H9 (cell line): ENCODE measurements around the gene LUZP2. TPM values are rescaled to one million over a fixed set of nuclear protein-coding genes. Genes with fewer than 3 reads are reported as not detected.

Experiments used
- DNase-seq: peaks from one replicate; pipeline ENCODE4 v3.0.0-alpha.2; 2017
- H2AFZ ChIP-seq: one replicate; pipeline ENCODE4 v1.6.1; 2013; ENCODE audit warnings: mild to moderate bottlenecking, low read length, control low read depth, moderate library complexity
- H2AK5ac ChIP-seq: 2 replicates; pipeline ENCODE4 v1.6.1; 2013; ENCODE audit warnings: low read length, control low read depth, mixed read lengths; ENCODE audit not compliant: insufficient read length
- H2BK120ac ChIP-seq: one replicate; pipeline ENCODE4 v1.6.1; 2013; ENCODE audit warnings: low read depth, mild to moderate bottlenecking, low read length, control low read depth, inconsistent platforms; ENCODE audit not compliant: poor library complexity, severe bottlenecking
- H2BK12ac ChIP-seq: 2 replicates; pipeline ENCODE4 v1.6.1; 2013; ENCODE audit warnings: low read length, control low read depth, mixed read lengths, low read depth; ENCODE audit not compliant: insufficient read length
- H2BK15ac ChIP-seq: 2 replicates; pipeline ENCODE4 v1.6.1; 2013; ENCODE audit warnings: low read depth, low read length, control low read depth
- H2BK20ac ChIP-seq: one replicate; pipeline ENCODE4 v1.6.1; 2013; ENCODE audit warnings: low read depth, mild to moderate bottlenecking, low read length, control low read depth, inconsistent platforms; ENCODE audit not compliant: poor library complexity, severe bottlenecking
- H2BK5ac ChIP-seq: 2 replicates; pipeline ENCODE4 v1.6.1; 2013; ENCODE audit warnings: low read length, control low read depth, mixed read lengths; ENCODE audit not compliant: insufficient read length
- H3K14ac ChIP-seq: 2 replicates; pipeline ENCODE4 v1.6.1; 2013; ENCODE audit warnings: low read length, control low read depth; ENCODE audit not compliant: insufficient read depth
- H3K18ac ChIP-seq: 2 replicates; pipeline ENCODE4 v1.6.1; 2013; ENCODE audit warnings: low read depth, mild to moderate bottlenecking, mixed read lengths, low read length, control low read depth; ENCODE audit not compliant: insufficient read length
- H3K23ac ChIP-seq: 2 replicates; pipeline ENCODE4 v1.6.1; 2013; ENCODE audit warnings: low read length, control low read depth, mixed read lengths, low read depth; ENCODE audit not compliant: insufficient read length
- H3K23me2 ChIP-seq: 2 replicates; pipeline ENCODE4 v1.6.1; 2013; ENCODE audit warnings: low read depth, mild to moderate bottlenecking, mixed read lengths, low read length, control low read depth; ENCODE audit not compliant: insufficient read length, poor library complexity, severe bottlenecking
- H3K27ac ChIP-seq: 2 replicates; pipeline ENCODE4 v1.5.1; 2013; ENCODE audit warnings: low read length, control low read depth, mixed read lengths, low read depth; ENCODE audit not compliant: insufficient read length
- H3K27me3 ChIP-seq: 2 replicates; pipeline ENCODE4 v1.6.1; 2013; ENCODE audit warnings: low read length, control low read depth, inconsistent platforms; ENCODE audit not compliant: insufficient read depth
- H3K4ac ChIP-seq: 2 replicates; pipeline ENCODE4 v1.6.1; 2013; ENCODE audit warnings: low read depth, mild to moderate bottlenecking, control low read depth, inconsistent platforms, low read length, moderate library complexity
- H3K4me1 ChIP-seq: 2 replicates; pipeline ENCODE4 v1.6.1; 2013; ENCODE audit warnings: low read length, control low read depth, inconsistent platforms; ENCODE audit not compliant: insufficient read depth
- H3K4me2 ChIP-seq: 2 replicates; pipeline ENCODE4 v1.6.1; 2013; ENCODE audit warnings: low read length, control low read depth, mixed read lengths; ENCODE audit not compliant: insufficient read length, insufficient read depth
- H3K56ac ChIP-seq: 2 replicates; pipeline ENCODE4 v1.6.1; 2013; ENCODE audit warnings: low read depth, mild to moderate bottlenecking, mixed read lengths, low read length, control low read depth; ENCODE audit not compliant: insufficient read length
- H3K79me1 ChIP-seq: 2 replicates; pipeline ENCODE4 v1.6.1; 2013; ENCODE audit warnings: low read depth, mild to moderate bottlenecking, moderate library complexity, low read length, control low read depth, inconsistent platforms; ENCODE audit not compliant: insufficient read depth, poor library complexity, severe bottlenecking
- H3K79me2 ChIP-seq: 2 replicates; pipeline ENCODE4 v1.6.1; 2013; ENCODE audit warnings: low read length, control low read depth, inconsistent platforms; ENCODE audit not compliant: insufficient read depth
- H3K9ac ChIP-seq: 2 replicates; pipeline ENCODE4 v1.6.1; 2013; ENCODE audit warnings: low read length, control low read depth, mixed read lengths; ENCODE audit not compliant: insufficient read length; ENCODE audit errors: extremely low read depth
- H3K9me3 ChIP-seq: one replicate; pipeline ENCODE4 v1.6.1; 2013; ENCODE audit warnings: low read depth, low read length, inconsistent platforms; ENCODE audit not compliant: control insufficient read depth
- H3T11ph ChIP-seq: one replicate; pipeline ENCODE4 v1.6.1; 2013; ENCODE audit warnings: mild to moderate bottlenecking, low read length, control low read depth, inconsistent platforms
- H4K20me1 ChIP-seq: one replicate; pipeline ENCODE4 v1.6.1; 2013; ENCODE audit not compliant: control insufficient read depth, insufficient read length, insufficient read depth
- H4K5ac ChIP-seq: 2 replicates; pipeline ENCODE4 v1.6.1; 2013; ENCODE audit warnings: low read depth, mild to moderate bottlenecking, mixed read lengths, low read length, control low read depth; ENCODE audit not compliant: insufficient read length
- H4K8ac ChIP-seq: replicated peaks from 2 replicates; pipeline ENCODE4 v1.6.1; 2013; ENCODE audit warnings: low read length, control low read depth, mixed read lengths, low read depth; ENCODE audit not compliant: insufficient read length
- H4K91ac ChIP-seq: 2 replicates; pipeline ENCODE4 v1.6.1; 2013; ENCODE audit warnings: low read depth, mild to moderate bottlenecking, moderate library complexity, mixed read lengths, low read length, control low read depth; ENCODE audit not compliant: insufficient read length
- H3K27ac Mint-ChIP-seq, 3 experiments: 2 replicates in 2 of 3; 3 replicates in 1 of 3; pipeline ENCODE4 v1.8.0; 2020 to 2021; ENCODE audit warnings: mixed read lengths in 3 of 3, mild to moderate bottlenecking in 1 of 3, moderate library complexity in 1 of 3
- H3K27me3 Mint-ChIP-seq: 2 replicates; pipeline ENCODE4 v1.8.0; 2021; ENCODE audit warnings: low read depth, mild to moderate bottlenecking, moderate library complexity, mixed read lengths
- H3K36me3 Mint-ChIP-seq, 3 experiments: 2 replicates in 2 of 3; 3 replicates in 1 of 3; pipeline ENCODE4 v1.8.0; 2020 to 2021; ENCODE audit warnings: low read depth in 3 of 3, mixed read lengths in 3 of 3; ENCODE audit not compliant: insufficient read depth in 1 of 3
- H3K4me1 Mint-ChIP-seq, 2 experiments: 2 replicates each; pipeline ENCODE4 v1.8.0; 2020; ENCODE audit warnings: mixed read lengths in 2 of 2
- H3K4me3 Mint-ChIP-seq, 2 experiments: 2 replicates in 1 of 2; 3 replicates in 1 of 2; pipeline ENCODE4 v1.8.0; 2020 to 2021; ENCODE audit warnings: mild to moderate bottlenecking in 2 of 2, mixed read lengths in 2 of 2, moderate library complexity in 1 of 2
- H3K9me3 Mint-ChIP-seq, 2 experiments: 2 replicates in 1 of 2; 3 replicates in 1 of 2; pipeline ENCODE4 v1.8.0; 2020; ENCODE audit warnings: mild to moderate bottlenecking in 2 of 2, mixed read lengths in 2 of 2, moderate library complexity in 1 of 2
- WGBS: extraction: QIAGEN DNeasy Blood & Tissue Kit; methylation state at CpG from one replicate; pipeline ENCODE4 v1.1.7; 2013; ENCODE audit warnings: missing lambda C conversion rate, low lambda C conversion rate, mixed read lengths; ENCODE audit not compliant: insufficient read length; ENCODE audit errors: extremely low coverage; 5-methylcytosine and 5-hydroxymethylcytosine counted together
- total RNA-seq: library from RNA; stranded (reverse); gene quantifications from 2 replicates; pipeline ENCODE4 v1.2.1, GENCODE V29; 2021
- TF ChIP-seq, protein P1 (sequence below): fragments of 200-600 bp; sonication (generic); conservative IDR thresholded peaks from 3 replicates; pipeline ENCODE4 v1.8.0; 2021; ENCODE audit warnings: antibody characterized with exemption, mild to moderate bottlenecking

Gene LUZP2
- total RNA-seq, 1 experiment from 2014 or later: 25.4 TPM

DNA sequence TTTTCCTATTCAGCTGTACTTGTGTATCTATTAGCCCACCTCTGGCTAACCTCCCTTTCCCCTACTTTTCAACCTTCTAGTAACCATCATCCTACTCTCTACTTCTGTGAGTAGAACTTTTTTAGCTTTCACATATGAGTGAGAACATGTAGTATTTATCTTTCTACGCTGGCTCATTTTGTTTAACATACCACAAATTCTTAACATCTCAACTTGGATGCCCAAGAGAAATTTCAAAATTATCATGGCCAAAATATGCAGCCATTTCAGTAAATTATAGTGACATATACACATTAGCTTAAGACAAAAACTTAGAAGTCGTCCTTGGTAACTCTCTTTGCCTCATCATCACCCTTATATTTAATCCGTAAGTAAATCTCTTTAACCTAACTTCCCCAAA is 34.7 kb downstream of the LUZP2 start:
- no peak for DNase-seq
- Mint-ChIP-seq H3K36me3 (no peaks in the 10 kb centered on the region), H3K27me3 (no peaks in the 10 kb centered on the region), H3K4me3 (no peak overlapping the region), H3K4me1 (peaks cover 0 to 10% of the 10 kb centered on the region in 2 experiments; a peak in 2 of 4 replicates), H3K27ac (no peak overlapping the region), H3K9me3 (no peaks in the 10 kb centered on the region)
- Histone ChIP-seq H3K56ac (no peak overlapping the region), H2BK120ac (no peak overlapping the region), H3K4me1 (no peaks in the 10 kb centered on the region), H3K23me2 (no peaks in the 10 kb centered on the region), H2AK5ac (no peak overlapping the region), H3K14ac (no peak overlapping the region), H3K79me1 (no peaks in the 10 kb centered on the region), H3K23ac (no peak overlapping the region), H3K27ac (no peak overlapping the region), H3K79me2 (no peaks in the 10 kb centered on the region), H2BK20ac (no peak overlapping the region), H4K20me1 (no peaks in the 10 kb centered on the region), H3K9me3 (no peaks in the 10 kb centered on the region), H4K8ac (no peak overlapping the region), H4K91ac (no peak overlapping the region), H2AFZ (no peak overlapping the region), H3K9ac (no peak overlapping the region), H4K5ac (no peak overlapping the region), H3T11ph (no peak overlapping the region), H3K27me3 (no peaks in the 10 kb centered on the region), H2BK12ac (no peak overlapping the region), H3K18ac (no peak overlapping the region), H2BK15ac (no peak overlapping the region), H3K4me2 (no peak overlapping the region), H3K4ac (no peak overlapping the region), H2BK5ac (no peak overlapping the region)
- TF ChIP-seq, protein P1, sequence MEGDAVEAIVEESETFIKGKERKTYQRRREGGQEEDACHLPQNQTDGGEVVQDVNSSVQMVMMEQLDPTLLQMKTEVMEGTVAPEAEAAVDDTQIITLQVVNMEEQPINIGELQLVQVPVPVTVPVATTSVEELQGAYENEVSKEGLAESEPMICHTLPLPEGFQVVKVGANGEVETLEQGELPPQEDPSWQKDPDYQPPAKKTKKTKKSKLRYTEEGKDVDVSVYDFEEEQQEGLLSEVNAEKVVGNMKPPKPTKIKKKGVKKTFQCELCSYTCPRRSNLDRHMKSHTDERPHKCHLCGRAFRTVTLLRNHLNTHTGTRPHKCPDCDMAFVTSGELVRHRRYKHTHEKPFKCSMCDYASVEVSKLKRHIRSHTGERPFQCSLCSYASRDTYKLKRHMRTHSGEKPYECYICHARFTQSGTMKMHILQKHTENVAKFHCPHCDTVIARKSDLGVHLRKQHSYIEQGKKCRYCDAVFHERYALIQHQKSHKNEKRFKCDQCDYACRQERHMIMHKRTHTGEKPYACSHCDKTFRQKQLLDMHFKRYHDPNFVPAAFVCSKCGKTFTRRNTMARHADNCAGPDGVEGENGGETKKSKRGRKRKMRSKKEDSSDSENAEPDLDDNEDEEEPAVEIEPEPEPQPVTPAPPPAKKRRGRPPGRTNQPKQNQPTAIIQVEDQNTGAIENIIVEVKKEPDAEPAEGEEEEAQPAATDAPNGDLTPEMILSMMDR: no peak
- WGBS: no CpG with 5 or more reads among the region's 3 CpGs
